Measurements from ENCODE around the gene MYO1B.

The MYO1B gene

GRCh38 chr2:191264647-191265081, 19.5 kb downstream of the MYO1B start:
- no peak for DNase-seq

DNA sequence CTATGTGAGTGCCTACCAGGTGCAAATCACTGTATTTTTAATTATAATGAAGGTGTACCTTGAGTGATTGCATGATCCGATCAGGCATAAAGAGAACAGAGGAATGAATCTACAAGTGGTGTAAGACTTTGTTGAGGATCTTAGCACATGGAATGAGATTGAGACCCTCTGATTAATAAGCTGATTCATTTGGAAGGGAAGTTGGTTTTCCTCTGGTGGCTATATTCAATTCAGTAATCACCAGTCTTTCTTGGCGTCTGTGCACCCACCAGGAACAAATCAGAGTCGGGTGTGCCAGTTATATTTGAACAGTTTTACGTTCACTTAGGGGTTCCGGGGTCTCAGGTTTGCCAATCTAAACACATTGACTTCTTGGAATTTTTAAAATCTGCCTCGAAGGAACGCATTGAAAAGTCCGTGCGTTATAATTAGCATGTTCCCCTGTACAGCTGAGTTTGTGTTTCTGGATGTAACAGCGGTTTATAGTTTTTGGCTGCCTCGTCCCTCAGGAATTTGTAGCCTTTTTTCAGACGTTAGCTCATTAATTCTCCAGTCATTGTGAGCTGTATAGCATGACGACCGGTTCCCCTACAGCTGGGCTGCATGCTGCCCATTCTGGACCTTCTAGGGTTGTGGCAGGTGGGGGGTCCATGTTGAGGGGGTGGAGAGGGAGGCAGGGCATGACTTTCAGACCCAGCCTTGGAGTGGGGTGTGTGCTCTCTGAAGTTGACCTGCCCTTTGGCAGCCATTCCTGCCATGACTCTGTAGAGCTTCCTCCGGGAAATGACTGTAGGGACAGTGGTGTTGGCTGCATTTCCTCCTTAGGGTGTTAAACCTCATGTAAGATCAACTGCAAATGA, 20.3 kb downstream of the MYO1B start:
- DNase-seq: no peak

- no peak for DNase-seq
Observed at GRCh38 chr2:191266201-191266600, 21.0 kb downstream of the MYO1B start.

- no peak for DNase-seq
Observed at GRCh38 chr2:191268596-191268995, 23.4 kb downstream of the MYO1B start.

DNA sequence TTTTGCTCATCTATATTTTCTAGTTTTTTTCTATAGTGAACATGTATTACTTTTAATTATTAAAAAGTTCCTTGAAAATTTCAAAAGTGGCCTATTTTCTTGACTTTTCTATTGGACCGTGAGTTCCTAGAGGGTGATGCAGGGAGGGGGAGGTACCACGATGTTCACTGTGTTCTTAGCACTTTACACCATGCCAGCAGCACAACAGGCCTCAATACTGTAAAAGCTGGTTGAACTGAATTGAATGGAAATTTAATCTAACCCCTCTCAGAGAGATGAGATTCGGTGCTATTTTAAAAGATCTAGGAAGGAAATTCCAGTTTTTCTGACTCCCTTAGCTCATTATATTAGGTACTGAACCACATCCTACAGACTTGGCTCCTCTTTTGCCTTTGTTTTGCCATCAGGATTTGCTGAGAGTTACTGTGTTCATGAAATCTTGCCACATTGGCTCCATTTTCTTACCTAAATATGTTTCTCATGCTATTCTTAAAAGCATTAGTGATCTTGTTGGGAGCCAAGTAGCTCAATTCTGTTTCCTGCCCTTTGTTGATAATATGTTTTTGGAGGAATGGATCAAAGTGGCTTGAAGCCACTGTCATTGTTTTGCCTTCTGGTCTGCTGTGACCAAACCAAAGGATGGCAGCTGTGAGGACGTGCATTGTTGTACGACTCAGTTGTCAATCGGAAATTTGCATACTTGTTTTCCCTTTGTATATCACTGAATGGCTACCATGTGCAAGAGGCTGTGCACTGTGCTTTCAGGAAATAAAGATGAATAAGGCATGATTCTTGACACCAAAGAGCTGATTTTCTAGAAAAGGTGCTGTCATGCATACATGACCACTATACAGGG, 25.3 kb downstream of the MYO1B start:
- DNase-seq: no peak

DNA sequence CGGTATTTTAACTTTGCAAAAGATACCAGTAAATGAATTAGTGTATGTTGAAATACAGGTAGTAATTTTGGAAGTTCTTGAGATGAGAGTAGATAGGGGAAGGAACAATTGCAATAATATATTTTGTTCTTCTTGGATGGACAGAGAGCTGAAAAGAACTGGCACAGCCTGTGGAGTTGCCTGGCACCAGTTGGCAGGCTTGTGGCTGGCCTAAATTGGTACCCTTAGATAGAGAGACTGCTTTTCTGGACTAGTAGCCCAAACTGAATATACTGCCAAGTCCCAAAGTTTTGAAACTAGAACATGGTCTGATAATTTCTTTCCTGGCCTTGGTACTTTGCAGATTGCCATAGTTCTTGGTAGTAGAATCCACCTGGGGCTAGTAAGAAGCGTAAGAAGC, 26.9 kb downstream of the MYO1B start:
- DNase-seq: no peak

- DNase-seq: peak; percentile 11
Observed at GRCh38 chr2:191274413-191274815, 29.2 kb downstream of the MYO1B start.

DNA sequence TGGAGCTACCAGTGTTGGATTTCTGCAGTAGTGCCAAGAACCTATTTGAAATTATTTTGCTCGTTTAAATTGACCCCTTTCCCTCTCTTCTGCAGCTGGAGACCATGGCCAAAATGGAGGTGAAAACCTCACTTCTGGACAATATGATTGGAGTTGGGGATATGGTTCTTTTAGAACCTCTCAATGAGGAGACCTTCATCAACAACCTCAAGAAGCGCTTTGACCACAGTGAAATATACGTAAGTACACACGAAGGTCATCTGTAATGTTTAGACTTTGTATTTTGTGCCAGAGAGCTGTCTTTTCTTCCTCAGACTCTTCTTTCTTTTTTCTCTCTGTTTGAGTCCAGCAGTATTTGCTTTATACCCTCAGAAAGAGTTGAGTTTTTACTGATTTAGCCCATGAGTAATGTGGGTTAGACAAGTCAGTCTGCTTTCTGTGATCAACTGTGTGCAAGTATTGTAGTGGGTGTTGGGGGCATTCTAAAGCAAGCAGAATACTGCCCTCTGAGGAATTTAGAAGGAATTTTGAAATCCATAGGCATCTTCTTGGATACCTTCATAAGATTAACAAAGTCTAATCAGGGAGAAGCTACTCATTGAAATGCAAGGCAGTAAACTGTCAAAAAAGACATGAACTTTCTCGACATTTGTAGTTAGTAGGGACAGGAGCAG, 31.7 kb downstream of the MYO1B start:
- no peak for DNase-seq

- DNase-seq: no peak
Observed at GRCh38 chr2:191280290-191280689, 35.1 kb downstream of the MYO1B start.

DNA sequence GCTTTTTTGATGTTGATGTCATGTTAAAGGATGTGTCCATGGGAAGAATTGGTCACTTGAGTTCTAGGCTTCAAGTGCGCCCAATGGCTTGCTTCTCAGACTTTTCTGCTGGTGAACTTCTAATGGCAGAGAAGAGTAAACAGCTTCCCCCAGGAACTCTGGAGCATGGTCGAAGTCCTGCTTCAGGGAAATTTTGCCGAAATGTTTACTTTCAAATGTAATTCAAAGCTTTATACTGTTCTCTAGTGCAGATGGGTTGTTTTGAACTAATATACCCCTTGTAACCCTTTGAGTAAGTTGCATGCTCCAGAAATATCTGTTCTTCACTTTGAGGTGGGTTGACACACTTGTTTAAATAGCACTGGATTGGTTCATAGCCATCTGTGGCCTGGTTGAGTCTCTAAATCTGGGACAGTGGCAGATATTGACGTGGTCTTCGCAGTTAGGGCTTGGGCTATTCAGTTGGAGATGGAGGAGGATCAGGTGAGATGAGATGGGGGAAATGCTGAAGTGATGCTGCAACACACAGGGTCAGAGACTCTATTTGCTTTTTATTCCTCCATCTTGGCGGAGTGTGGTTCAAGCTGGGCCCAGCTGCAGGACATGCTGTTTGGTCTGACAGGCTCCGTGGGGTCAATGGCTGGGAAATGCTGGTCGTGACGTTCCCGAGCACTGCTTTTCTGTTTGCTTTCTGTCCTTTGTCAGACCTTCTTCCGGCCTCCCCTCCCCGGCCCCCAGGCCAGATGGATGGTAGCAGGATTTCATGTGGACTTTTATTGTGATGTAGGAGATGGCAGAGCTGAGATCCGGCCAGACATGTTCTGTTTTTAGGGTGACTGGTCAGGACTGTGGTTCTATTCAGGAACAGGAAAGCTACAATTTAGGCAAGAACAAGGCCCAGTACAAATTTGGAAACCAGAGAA, 35.9 kb downstream of the MYO1B start:
- no peak for DNase-seq

- no peak for DNase-seq
Observed at GRCh38 chr2:191285252-191285651, 40.0 kb downstream of the MYO1B start.

DNA sequence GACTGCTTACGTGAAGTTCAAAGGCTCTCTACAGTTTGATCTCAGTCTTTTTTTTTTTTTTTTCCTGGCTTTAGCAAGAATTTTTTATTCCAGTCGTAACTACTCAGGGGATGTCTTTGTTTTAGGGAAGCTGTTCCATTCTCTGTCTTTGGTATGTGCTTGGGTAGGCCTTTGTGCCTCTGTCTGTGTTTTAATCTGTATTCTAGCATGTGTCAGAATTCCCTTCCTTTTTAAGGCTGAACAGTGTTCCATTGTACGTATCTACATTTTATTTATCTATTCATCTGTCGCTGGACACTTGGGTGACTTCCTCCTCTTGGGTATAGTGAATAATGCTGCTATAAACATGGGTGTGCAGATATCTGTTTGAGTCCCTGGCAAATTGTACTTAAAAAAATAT, 42.6 kb downstream of the MYO1B start:
- no peak for DNase-seq

GRCh38 chr2:191289049-191289448, 43.8 kb downstream of the MYO1B start:
- DNase-seq: no peak

GRCh38 chr2:191291471-191291870, 46.3 kb downstream of the MYO1B start:
- no peak for DNase-seq

DNA sequence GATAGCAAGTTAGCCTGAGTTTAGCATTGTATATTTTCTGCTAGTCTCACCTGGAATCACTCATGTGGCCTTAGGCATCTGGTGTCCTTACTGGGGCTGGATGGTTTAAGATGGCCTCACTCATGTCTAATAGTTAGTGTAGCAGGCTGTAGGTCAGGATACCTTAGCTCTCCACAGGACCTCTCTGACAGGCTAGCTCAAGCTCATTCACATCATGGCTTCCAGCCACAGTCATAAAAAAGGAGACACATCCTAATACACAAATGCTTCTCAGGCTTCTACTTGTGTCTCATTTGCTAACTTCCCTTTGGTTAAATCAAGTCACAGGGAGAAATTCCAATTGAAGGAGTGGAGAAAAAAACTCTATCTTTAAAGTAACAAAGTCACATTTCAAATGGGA, 47.7 kb downstream of the MYO1B start:
- no peak for DNase-seq

DNA sequence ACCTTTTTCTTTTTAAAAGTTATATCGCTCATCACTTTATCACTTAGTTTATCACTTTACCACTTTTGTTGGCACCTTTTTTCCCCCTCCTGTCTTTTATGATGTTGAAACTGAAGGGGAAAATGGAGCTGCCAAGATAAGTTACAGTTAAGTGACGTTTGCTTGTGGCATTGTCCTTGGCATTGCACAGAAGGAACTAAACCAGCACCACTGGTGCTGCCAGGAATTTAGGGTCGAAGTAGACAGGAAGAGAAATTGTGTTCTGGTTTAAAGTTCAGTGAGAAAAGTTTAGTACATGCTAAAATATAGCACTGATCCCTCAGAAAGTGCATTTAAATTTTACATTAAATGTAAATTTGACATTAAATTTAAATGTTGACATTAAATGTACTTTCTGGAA, 49.9 kb downstream of the MYO1B start:
- DNase-seq: no peak

DNA sequence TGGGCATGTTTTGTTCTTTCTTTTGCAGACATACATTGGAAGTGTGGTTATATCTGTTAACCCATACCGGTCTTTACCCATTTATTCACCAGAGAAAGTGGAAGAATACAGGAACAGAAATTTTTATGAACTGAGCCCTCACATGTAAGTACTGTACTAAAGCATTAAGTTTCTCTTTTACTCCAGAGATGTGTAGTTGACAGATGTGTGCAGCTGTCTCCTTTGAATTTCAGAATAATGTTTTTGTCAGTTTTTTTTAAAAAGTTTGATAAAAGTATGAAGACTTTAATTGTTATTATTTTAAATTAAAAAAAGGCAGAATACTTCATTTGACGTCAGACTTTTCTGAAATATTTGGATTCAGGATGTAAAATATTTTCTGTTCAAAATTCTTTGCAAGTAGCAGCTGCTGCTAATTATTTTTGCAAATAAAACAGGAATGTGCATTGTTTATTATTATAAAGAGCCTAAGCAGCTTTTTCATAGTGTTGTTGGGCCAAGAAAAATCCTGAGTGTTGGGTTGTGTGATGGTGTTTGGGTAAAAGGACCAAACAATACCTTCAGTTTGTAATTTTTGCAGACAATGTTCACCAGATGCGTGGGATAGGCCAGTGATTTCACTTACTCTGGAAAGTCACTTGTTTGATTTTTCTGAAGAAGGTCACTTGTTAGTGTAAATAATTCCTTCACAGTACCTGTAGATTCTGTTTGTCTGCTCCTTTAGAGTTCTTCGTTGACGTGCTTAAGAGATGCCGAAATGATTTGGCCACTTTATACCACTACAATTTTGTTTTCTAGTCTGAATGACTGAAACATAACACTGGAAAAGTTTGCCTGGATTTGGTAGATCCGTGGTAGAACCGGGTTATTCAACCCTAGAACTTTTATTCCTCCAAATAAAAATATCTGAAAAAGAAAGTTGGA, 51.1 kb downstream of the MYO1B start:
- DNase-seq: no peak

GRCh38 chr2:191297033-191297432, 51.8 kb downstream of the MYO1B start:
- no peak for DNase-seq

DNA sequence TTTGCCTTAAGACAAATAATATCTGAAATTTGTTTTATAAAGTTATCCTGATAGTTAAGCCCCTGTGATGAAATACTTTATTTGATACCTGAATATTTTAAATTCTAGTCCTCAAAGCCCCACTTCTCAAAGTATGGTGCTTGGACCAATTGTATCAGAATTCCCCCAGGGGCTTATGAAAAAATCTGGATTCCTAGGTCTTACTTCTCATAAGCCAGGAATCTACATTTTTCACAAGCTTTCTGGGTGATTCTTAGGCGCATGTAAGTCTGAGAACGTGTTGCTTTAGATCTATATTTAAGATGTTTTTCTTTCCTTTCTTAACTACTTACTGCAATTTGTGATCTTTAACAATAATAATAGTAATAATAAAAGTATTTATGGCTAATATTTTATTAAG, 53.1 kb downstream of the MYO1B start:
- no peak for DNase-seq

DNA sequence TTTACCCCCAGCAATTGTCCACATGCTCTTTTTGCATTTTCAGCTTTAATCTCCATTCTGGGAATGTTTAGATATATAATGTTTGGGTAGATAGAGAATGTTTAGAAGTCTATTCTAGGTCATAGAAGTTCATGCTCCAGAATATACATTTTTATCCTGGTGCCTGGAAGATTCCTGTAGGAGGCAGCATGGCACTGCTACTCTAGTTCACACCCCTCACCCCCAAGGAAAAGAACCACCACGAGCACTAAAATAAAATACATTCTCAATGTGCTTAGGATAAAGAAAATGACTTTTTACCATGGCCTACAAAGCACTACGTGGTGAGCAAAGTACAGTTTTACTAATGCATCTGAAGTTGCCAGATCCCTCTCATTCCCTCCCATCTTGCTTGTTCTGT, 53.8 kb downstream of the MYO1B start:
- DNase-seq: no peak

DNA sequence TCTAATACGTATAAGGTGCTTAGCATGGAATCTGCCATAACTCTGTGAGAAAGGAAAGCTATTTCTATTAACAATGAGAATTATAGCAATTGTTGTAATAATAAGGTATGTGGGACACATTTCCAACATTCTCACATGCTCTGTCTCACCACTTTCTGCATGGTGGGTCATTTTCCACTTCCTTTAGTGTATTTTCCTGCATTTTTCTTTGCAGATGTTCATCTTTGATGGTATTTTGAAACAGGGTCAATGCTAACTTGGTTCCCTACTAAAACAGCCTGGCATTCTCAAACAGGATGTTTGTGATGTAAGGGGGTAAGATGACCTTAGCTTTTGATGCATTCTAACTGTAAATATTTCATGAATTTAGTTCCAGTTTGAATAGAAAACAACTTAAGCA, 54.7 kb downstream of the MYO1B start:
- no peak for DNase-seq
